CD14-positive monocyte (primary cell): ENCODE results near the gene FAM20C. TPM values are rescaled to one million over a fixed set of nuclear protein-coding genes. Genes with fewer than 3 reads are reported as not detected.

Experiments used
- DNase-seq, 3 donors: peaks; one replicate each; pipeline ENCODE4 v3.0.0-alpha.2; 2011 to 2022
- H2AFZ ChIP-seq: 2 replicates; pipeline ENCODE4 v1.6.0; 2012; ENCODE audit warnings: mild to moderate bottlenecking, low read depth, low read length, inconsistent platforms; ENCODE audit not compliant: insufficient read depth, poor library complexity, severe bottlenecking
- H3K27ac ChIP-seq, 2 donors: 1 replicate in 1 of 2; 2 replicates in 1 of 2; pipeline ENCODE4 v1.5.1; 2012 to 2013; ENCODE audit warnings: low read length in 2 of 2, control low read depth in 1 of 2, inconsistent platforms in 1 of 2, low read depth in 1 of 2, mild to moderate bottlenecking in 1 of 2
- H3K27me3 ChIP-seq, 2 donors: one replicate each; pipeline versions ENCODE4 v1.6.0 to v1.6.1; 2011 to 2013; ENCODE audit warnings: low read length in 2 of 2; ENCODE audit not compliant: control insufficient read depth in 2 of 2, insufficient read depth in 2 of 2
- H3K36me3 ChIP-seq, 2 donors: replicated peaks in 1 of 2; 1 replicate in 1 of 2; 2 replicates in 1 of 2; pipeline versions ENCODE4 v1.5.1 to v1.6.1; 2012 to 2013; ENCODE audit warnings: low read length in 2 of 2, control low read depth in 1 of 2, inconsistent platforms in 1 of 2, mild to moderate bottlenecking in 1 of 2; ENCODE audit not compliant: insufficient read depth in 2 of 2, control insufficient read depth in 1 of 2
- H3K4me1 ChIP-seq, 2 donors: 1 replicate in 1 of 2; 2 replicates in 1 of 2; pipeline versions ENCODE4 v1.5.1 to v1.6.1; 2012 to 2013; ENCODE audit warnings: low read length in 2 of 2, control low read depth in 1 of 2, inconsistent platforms in 1 of 2, mild to moderate bottlenecking in 1 of 2, moderate library complexity in 1 of 2; ENCODE audit not compliant: insufficient read depth in 2 of 2, control insufficient read depth in 1 of 2
- H3K4me2 ChIP-seq: replicated peaks from 2 replicates; pipeline ENCODE3; 2012; ENCODE audit warnings: low read length, moderate library complexity, mild to moderate bottlenecking; ENCODE audit not compliant: poor library complexity, severe bottlenecking; ENCODE audit errors: extremely low read depth
- H3K4me3 ChIP-seq, 3 experiments: fragments of 200-600 bp in 1 of 3; sonication (generic) in 1 of 3; replicated peaks in 1 of 3; 1 replicate in 2 of 3; 2 replicates in 1 of 3; pipeline ENCODE4 v1.5.1; 2011 to 2013; ENCODE audit warnings: low read length in 3 of 3, mild to moderate bottlenecking in 3 of 3, control low read depth in 2 of 3, low read depth in 2 of 3, inconsistent platforms in 1 of 3, moderate library complexity in 1 of 3
- H3K79me2 ChIP-seq: 2 replicates; pipeline ENCODE4 v1.6.0; 2012; ENCODE audit warnings: mild to moderate bottlenecking, control low read depth, inconsistent platforms, low read length, moderate library complexity; ENCODE audit not compliant: insufficient read depth
- H3K9ac ChIP-seq: 2 replicates; pipeline ENCODE4 v1.6.0; 2017; ENCODE audit warnings: low read length, mild to moderate bottlenecking; ENCODE audit not compliant: insufficient read depth, poor library complexity, severe bottlenecking
- H3K9me3 ChIP-seq, 2 donors: replicated peaks in 1 of 2; 1 replicate in 1 of 2; 2 replicates in 1 of 2; pipeline versions ENCODE4 v1.5.1 to v1.6.1; 2012 to 2013; ENCODE audit warnings: low read length in 2 of 2, control low read depth in 1 of 2; ENCODE audit not compliant: control insufficient read depth in 1 of 2, insufficient read depth in 1 of 2
- H4K20me1 ChIP-seq: 2 replicates; pipeline ENCODE4 v1.6.0; 2012; ENCODE audit warnings: mild to moderate bottlenecking, low read length, control low read depth, moderate library complexity; ENCODE audit not compliant: insufficient read depth
- H3K27ac Mint-ChIP-seq, 7 donors: one replicate each; pipeline ENCODE4 v1.8.0; 2020; ENCODE audit warnings: mild to moderate bottlenecking in 7 of 7, mixed read lengths in 7 of 7, moderate library complexity in 6 of 7, inconsistent platforms in 2 of 7
- H3K27me3 Mint-ChIP-seq, 3 donors: one replicate each; pipeline ENCODE4 v1.8.0; 2021 to 2022; ENCODE audit warnings: low read depth in 3 of 3, mild to moderate bottlenecking in 3 of 3, mixed read lengths in 3 of 3, moderate library complexity in 3 of 3, inconsistent platforms in 1 of 3
- H3K36me3 Mint-ChIP-seq, 2 donors: one replicate each; pipeline ENCODE4 v1.8.0; 2020; ENCODE audit warnings: mixed read lengths in 2 of 2, inconsistent platforms in 1 of 2, mild to moderate bottlenecking in 1 of 2
- H3K4me1 Mint-ChIP-seq: one replicate; pipeline ENCODE4 v1.8.0; 2020; ENCODE audit warnings: mild to moderate bottlenecking, mixed read lengths
- H3K4me3 Mint-ChIP-seq, 2 donors: one replicate each; pipeline ENCODE4 v1.8.0; 2020; ENCODE audit warnings: mild to moderate bottlenecking in 2 of 2, mixed read lengths in 2 of 2, moderate library complexity in 1 of 2
- H3K9me3 Mint-ChIP-seq, 7 donors: one replicate each; pipeline ENCODE4 v1.8.0; 2020 to 2022; ENCODE audit warnings: mixed read lengths in 7 of 7, mild to moderate bottlenecking in 6 of 7, moderate library complexity in 6 of 7, inconsistent platforms in 2 of 7
- CTCF ChIP-seq: fragments of 200-600 bp; IDR thresholded peaks from one replicate; pipeline ENCODE4 v1.8.0; 2022; ENCODE audit warnings: antibody characterized with exemption, mild to moderate bottlenecking
- WGBS: methylation state at CpG from one replicate; pipeline ENCODE4 v1.1.5; 2013; ENCODE audit warnings: missing lambda C conversion rate; ENCODE audit not compliant: insufficient coverage; 5-methylcytosine and 5-hydroxymethylcytosine counted together
- intact Hi-C, 2 donors: fragments of 100-400 bp; cut with micrococcal nuclease; formaldehyde crosslinking; loops; one replicate each; pipeline versions ENCODE4 v1.15.0 to v1.15.1; 2023
- polyA plus RNA-seq, 3 donors: library from polyadenylated mRNA; depleted of rRNA in 1 of 3; unstranded in 2 of 3; stranded (reverse) in 1 of 3; fragments of 300-500 nt in 2 of 3; fragments of >200 nt in 1 of 3; fragmentation: Illumina TruSeq in 2 of 3; gene quantifications; 1 replicate in 2 of 3; 2 replicates in 1 of 3; pipeline ENCODE4 v1.2.3, GENCODE V29; 2012 to 2021

The FAM20C gene
- polyA plus RNA-seq, 3 donors = 1.2 to 32.2 (median 1.5) TPM

GRCh38 chr7:272108-272615 is 79.8 kb downstream of the FAM20C start:
- no peaks in the 10 kb centered on the region for H3K36me3 ChIP-seq
- no peak overlapping the region for H3K9ac ChIP-seq
- peaks cover 36 to 63% (median 47%) of the 10 kb centered on the region in 7 donors for H3K9me3 Mint-ChIP-seq
- no peaks in the 10 kb centered on the region for H4K20me1 ChIP-seq
- H3K27me3 Mint-ChIP-seq = peaks cover 2 to 9% (median 7%) of the 10 kb centered on the region in 3 donors
- peak overlapping the region in 1 of 7 donors; percentile 54 for H3K27ac Mint-ChIP-seq
- peaks cover 48 to 54% of the 10 kb centered on the region in 2 donors for H3K9me3 ChIP-seq
- H3K27ac ChIP-seq = no peak overlapping the region
- no peaks in the 10 kb centered on the region for H3K79me2 ChIP-seq
- 94% methylated on average over 16 of the region's 18 CpGs for WGBS
- H2AFZ ChIP-seq = no peak overlapping the region
- no peak overlapping the region for H3K4me3 ChIP-seq
- DNase-seq = no peak
- intact Hi-C loops = no loop called here
- H3K27me3 ChIP-seq = no peaks in the 10 kb centered on the region
- H3K4me1 ChIP-seq = no peaks in the 10 kb centered on the region
- H3K4me3 Mint-ChIP-seq = no peak overlapping the region
- no peaks in the 10 kb centered on the region for H3K36me3 Mint-ChIP-seq
- H3K4me1 Mint-ChIP-seq = peaks cover 2% of the 10 kb centered on the region
- TF ChIP-seq CTCF = no peak
- H3K4me2 ChIP-seq = no peak overlapping the region

GRCh38 chr7:272631-273030 is 80.3 kb downstream of the FAM20C start:
- no peak overlapping the region for H3K27ac Mint-ChIP-seq
- Histone ChIP-seq H3K27ac (no peak overlapping the region), H3K4me2 (no peak overlapping the region), H3K4me1 (no peaks in the 10 kb centered on the region), H3K4me3 (no peak overlapping the region), H2AFZ (no peak overlapping the region), H3K36me3 (no peaks in the 10 kb centered on the region), H4K20me1 (no peaks in the 10 kb centered on the region), H3K9ac (no peak overlapping the region), H3K9me3 (peaks cover 50 to 54% of the 10 kb centered on the region in 2 donors), H3K79me2 (no peaks in the 10 kb centered on the region), H3K27me3 (no peaks in the 10 kb centered on the region)
- peaks cover 2% of the 10 kb centered on the region for H3K4me1 Mint-ChIP-seq
- WGBS = 82% methylated on average over 14 of the region's 14 CpGs
- DNase-seq = no peak
- H3K36me3 Mint-ChIP-seq = no peaks in the 10 kb centered on the region
- peaks cover 4 to 11% (median 6%) of the 10 kb centered on the region in 3 donors for H3K27me3 Mint-ChIP-seq
- no peak overlapping the region for H3K4me3 Mint-ChIP-seq
- TF ChIP-seq CTCF = no peak
- intact Hi-C loops = no loop called here
- H3K9me3 Mint-ChIP-seq = peaks cover 38 to 68% (median 47%) of the 10 kb centered on the region in 7 donors
